Nephron progenitor cell (in vitro differentiated cells): Measurements from ENCODE around the gene KRTAP10-5.
"Not testable (repeated sequence)": the region's sequence is repeated elsewhere in the genome, so short reads cannot be mapped to it uniquely, and the experiment has no call there.

Experiments
- DNase-seq: peaks from one replicate; pipeline ENCODE4 v3.0.0; 2021
- H3K27ac Mint-ChIP-seq: 2 replicates; pipeline ENCODE4 v1.8.0; 2021; ENCODE audit warnings: mild to moderate bottlenecking, moderate library complexity, mixed read lengths
- H3K27me3 Mint-ChIP-seq: 2 replicates; pipeline ENCODE4 v1.8.0; 2021; ENCODE audit warnings: mild to moderate bottlenecking, low read depth, mixed read lengths; ENCODE audit not compliant: poor library complexity
- H3K36me3 Mint-ChIP-seq: 2 replicates; pipeline ENCODE4 v1.8.0; 2021; ENCODE audit warnings: low read depth, mixed read lengths
- H3K4me1 Mint-ChIP-seq: 2 replicates; pipeline ENCODE4 v1.8.0; 2021; ENCODE audit warnings: mixed read lengths
- H3K4me3 Mint-ChIP-seq: 2 replicates; pipeline ENCODE4 v1.8.0; 2021; ENCODE audit warnings: mild to moderate bottlenecking, moderate library complexity, mixed read lengths
- H3K9me3 Mint-ChIP-seq: 2 replicates; pipeline ENCODE4 v1.8.0; 2021; ENCODE audit warnings: mild to moderate bottlenecking, moderate library complexity, mixed read lengths
- TF ChIP-seq, protein P1 (sequence below): fragments of 200-600 bp; sonication (generic); IDR thresholded peaks from 2 replicates; pipeline ENCODE4 v1.5.0; 2021; ENCODE audit warnings: antibody characterized with exemption

The KRTAP10-5 gene

DNA sequence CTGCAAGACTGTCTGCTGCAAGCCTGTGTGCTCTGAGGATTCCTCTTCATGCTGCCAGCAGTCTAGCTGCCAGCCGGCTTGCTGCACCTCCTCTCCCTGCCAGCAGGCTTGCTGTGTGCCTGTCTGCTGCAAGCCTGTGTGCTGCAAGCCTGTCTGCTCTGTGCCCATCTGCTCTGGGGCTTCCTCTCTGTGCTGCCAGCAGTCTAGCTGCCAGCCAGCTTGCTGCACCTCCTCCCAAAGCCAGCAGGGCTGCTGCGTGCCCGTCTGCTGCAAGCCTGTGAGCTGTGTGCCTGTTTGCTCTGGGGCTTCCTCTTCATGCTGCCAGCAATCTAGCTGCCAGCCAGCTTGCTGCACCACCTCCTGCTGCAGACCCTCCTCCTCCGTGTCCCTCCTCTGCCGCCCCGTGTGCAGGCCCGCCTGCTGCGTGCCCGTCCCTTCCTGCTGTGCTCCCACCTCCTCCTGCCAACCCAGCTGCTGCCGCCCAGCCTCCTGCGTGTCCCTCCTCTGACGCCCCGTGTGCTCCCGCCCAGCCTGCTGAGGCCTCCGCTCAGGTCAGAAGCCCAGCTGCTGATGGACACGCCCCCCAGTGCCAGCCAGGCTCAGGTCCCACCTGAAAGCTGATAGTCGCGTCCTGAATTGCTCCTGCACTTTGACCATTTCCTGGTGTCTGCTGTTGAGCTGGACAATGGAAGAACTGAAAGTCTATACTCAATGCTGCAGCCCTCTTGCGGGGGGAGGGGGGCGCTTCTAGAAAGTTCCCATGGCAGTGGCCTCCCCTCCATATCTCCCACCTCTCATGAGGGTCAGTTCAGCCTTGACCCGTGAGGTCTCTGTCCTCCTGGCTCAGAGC lies 5.7 kb downstream of the KRTAP10-5 start:
- TF ChIP-seq, protein P1, sequence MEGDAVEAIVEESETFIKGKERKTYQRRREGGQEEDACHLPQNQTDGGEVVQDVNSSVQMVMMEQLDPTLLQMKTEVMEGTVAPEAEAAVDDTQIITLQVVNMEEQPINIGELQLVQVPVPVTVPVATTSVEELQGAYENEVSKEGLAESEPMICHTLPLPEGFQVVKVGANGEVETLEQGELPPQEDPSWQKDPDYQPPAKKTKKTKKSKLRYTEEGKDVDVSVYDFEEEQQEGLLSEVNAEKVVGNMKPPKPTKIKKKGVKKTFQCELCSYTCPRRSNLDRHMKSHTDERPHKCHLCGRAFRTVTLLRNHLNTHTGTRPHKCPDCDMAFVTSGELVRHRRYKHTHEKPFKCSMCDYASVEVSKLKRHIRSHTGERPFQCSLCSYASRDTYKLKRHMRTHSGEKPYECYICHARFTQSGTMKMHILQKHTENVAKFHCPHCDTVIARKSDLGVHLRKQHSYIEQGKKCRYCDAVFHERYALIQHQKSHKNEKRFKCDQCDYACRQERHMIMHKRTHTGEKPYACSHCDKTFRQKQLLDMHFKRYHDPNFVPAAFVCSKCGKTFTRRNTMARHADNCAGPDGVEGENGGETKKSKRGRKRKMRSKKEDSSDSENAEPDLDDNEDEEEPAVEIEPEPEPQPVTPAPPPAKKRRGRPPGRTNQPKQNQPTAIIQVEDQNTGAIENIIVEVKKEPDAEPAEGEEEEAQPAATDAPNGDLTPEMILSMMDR: no peak
- H3K9me3 Mint-ChIP-seq: peaks cover 65% of the 10 kb centered on the region
- H3K4me3 Mint-ChIP-seq: peak overlapping the region; percentile 45
- H3K4me1 Mint-ChIP-seq: peaks cover 14% of the 10 kb centered on the region
- no peak for DNase-seq
- peaks cover 28% of the 10 kb centered on the region for H3K27me3 Mint-ChIP-seq
- no peak overlapping the region for H3K27ac Mint-ChIP-seq
- H3K36me3 Mint-ChIP-seq: peaks cover 4% of the 10 kb centered on the region

DNA sequence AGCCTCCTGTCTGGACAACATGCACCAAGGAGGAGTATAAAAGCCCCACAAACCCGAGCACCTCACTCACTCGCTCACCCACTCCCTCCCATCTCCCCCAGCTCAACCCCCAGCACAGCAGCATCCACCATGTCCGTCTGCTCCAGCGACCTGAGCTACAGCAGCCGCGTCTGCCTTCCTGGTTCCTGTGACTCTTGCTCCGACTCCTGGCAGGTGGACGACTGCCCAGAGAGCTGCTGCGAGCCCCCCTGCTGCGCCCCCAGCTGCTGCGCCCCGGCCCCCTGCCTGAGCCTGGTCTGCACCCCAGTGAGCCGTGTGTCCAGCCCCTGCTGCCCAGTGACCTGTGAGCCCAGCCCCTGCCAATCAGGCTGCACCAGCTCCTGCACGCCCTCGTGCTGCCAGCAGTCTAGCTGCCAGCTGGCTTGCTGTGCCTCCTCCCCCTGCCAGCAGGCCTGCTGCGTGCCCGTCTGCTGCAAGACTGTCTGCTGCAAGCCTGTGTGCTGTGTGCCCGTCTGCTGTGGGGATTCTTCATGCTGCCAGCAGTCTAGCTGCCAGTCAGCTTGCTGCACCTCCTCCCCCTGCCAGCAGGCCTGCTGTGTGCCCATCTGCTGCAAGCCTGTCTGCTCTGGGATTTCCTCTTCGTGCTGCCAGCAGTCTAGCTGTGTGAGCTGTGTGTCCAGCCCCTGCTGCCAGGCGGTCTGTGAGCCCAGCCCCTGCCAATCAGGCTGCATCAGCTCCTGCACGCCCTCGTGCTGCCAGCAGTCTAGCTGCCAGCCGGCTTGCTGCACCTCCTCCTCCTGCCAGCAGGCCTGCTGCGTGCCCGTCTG lies 6.6 kb downstream of the KRTAP10-5 start, which contains the start of gene KRTAP10-4:
KRTAP10-4 (plus strand) TSS at position 100 of the 827 bp plus-strand sequence; CDS start at position 130, 30 bp downstream.
- H3K27ac Mint-ChIP-seq: peak within 1 kb of the TSS; percentile 29
- H3K36me3 Mint-ChIP-seq, DNase-seq, H3K4me3 Mint-ChIP-seq: not testable (repeated sequence)
- peaks cover 33% of the 10 kb centered on the region for H3K27me3 Mint-ChIP-seq
- H3K9me3 Mint-ChIP-seq: peaks cover 65% of the 10 kb centered on the region
- peaks cover 14% of the 10 kb centered on the region for H3K4me1 Mint-ChIP-seq

DNA sequence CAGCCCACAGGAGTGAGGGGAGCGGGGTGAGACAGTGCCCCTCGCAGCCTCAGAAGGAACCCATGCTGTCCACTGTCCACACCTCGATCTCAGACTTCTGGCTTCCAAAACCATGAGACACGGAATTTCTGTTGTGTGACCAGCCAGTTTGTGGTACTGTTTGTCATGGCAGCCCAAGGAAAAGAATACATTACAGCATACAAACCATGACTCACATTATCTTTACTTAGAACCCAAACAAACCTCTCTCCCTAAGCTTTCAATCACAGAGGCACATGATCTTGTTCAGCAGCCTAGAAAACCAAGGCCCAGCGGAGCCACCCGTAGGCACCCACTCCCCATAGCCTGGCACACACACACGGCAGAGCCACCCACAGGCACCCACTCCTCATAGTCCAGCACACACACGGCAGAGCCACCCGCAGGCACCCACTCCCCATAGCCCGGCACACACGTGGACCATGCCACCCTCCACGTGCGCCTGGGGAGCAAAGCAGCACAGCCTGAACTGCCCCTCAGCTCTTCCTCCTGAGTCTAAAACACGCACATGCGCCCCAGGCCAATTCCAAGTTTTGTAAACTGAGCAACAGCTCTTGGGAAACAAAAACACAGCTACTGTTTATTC lies 7.3 kb downstream of the KRTAP10-5 start:
- Mint-ChIP-seq H3K4me1 (peaks cover 14% of the 10 kb centered on the region), H3K27ac (peak overlapping the region; percentile 29), H3K9me3 (peaks cover 62% of the 10 kb centered on the region), H3K4me3 (no peak overlapping the region), H3K36me3 (peaks cover 4% of the 10 kb centered on the region), H3K27me3 (peaks cover 33% of the 10 kb centered on the region)
- TF ChIP-seq, protein P1: no peak
- DNase-seq: no peak

DNA sequence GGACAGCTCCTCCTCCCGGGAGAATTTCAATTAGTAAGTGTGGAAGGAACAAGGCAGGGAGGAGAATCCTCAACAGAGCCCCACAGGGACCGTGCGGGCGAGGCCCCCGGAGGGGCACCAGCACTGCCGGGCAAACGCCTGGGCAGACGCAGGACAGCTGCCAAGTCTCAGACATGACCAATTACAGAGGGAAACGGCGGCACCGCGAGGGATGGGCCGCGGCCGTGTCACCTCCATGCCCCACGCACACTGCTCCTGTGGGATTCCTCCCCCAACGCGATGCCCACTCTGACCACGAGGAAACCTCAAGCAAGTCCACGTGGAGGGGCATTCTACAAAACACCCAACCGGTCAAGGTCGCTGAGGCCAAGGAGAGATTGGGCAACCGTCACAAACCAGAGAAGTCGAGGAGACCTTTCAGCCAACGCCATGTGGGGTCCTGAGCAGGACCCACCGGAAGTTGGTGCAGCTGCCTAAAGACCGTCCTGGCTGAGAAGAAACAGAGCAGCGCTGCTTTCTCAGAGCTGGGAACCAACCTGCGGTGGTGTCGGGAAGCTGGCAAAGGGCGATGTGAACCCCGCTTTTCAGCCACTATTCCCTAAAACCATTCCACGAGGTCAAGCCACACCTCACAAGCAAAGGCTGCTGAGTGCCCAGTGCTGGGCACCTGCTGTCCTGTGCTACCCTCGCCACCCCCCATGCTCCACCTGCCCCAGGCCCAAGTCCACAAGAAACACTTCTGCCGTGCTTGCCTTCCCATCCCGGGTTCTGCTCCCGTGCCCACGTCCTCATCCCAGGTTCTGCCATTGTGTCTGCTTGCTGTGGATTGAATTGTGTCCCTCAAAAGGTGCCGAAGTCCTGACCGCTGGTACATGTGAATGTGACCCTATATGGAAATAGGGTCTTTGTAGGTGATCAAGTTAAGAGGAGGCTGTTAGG lies 8.3 kb downstream of the KRTAP10-5 start:
- peaks cover 4% of the 10 kb centered on the region for H3K36me3 Mint-ChIP-seq
- no peak overlapping the region for H3K4me3 Mint-ChIP-seq
- TF ChIP-seq, protein P1: no peak
- peaks cover 52% of the 10 kb centered on the region for H3K9me3 Mint-ChIP-seq
- peaks cover 14% of the 10 kb centered on the region for H3K4me1 Mint-ChIP-seq
- no peak for DNase-seq
- H3K27me3 Mint-ChIP-seq: peaks cover 34% of the 10 kb centered on the region
- peak overlapping the region; percentile 29 for H3K27ac Mint-ChIP-seq

DNA sequence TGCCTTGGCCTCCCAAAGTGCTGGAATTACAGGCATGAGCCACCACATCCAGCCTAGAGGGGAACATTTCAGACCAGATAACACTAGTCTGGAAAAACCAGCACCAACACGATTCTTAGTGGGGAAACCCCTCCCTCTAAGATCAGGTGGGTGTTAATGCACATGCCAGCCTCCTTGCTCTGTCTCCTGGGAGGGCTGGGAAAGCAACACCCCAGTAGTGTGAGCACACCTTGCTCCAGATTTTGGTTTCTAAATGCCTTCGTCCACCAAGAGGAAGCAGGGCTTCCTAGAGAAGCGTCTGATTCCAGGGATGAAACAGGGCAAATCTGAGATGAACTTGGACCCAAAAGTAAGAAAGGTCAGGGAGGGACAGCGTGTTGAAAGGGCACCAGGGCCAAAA lies 9.1 kb downstream of the KRTAP10-5 start:
- no peak for DNase-seq
- TF ChIP-seq, protein P1: no peak
- Mint-ChIP-seq H3K4me3 (no peak overlapping the region), H3K9me3 (peaks cover 45% of the 10 kb centered on the region), H3K36me3 (peaks cover 4% of the 10 kb centered on the region), H3K4me1 (peaks cover 14% of the 10 kb centered on the region), H3K27me3 (peaks cover 34% of the 10 kb centered on the region), H3K27ac (no peak overlapping the region)
